CD4-positive, alpha-beta T cell treated with Interferon gamma for 1 hour (primary cell): ENCODE data around the gene ACP1.
"Not testable (repeated sequence)": the region's sequence is repeated elsewhere in the genome, so short reads cannot be mapped to it uniquely, and the experiment has no call there.

ENCODE experiments used
- DNase-seq: peaks from one replicate; pipeline ENCODE4 v3.0.0-alpha.2; 2020

Gene ACP1

GRCh38 chr2:314561-315336 lies 50.0 kb downstream of the ACP1 start:
- DNase-seq = no peak

DNA sequence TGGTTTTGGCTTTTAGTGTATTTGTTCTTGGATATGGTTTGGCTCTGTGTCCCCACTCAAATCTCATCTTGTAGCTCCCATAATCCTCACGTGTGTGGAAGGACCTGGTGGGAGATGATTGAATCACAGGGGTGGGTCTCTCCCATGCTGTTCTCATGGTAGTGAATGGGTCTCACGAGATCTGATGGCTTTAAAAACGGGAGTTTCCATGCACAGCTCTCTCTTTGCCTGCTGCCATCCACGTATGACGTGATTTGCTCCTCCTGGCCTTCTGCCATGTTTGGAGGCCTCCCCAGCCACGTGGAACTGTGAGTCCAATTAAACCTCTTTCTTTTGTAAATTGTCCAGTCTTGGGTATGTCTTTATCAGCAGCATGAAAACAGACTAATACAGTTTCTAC lies 51.2 kb downstream of the ACP1 start:
- not testable (repeated sequence) for DNase-seq

DNA sequence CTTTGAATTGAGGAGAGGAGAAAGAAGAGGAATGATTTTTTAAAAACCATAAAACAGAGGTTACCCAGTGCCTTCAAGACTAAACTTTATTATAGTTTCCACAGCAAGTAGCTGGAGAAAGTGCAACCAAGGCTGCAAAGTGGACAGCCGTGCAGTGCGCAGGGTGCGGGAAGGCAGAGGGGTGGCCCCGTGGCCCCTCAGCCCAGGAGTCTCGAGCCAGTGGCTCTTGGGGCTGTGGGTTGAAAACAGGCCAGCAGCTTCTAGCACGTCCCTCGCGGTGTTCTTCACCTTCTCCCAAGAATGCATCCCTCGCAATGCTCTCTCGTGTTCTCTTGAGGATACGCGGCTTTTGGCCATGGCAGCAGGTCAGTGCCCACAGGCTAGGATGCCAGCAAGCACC lies 51.6 kb downstream of the ACP1 start:
- DNase-seq = no peak

DNA sequence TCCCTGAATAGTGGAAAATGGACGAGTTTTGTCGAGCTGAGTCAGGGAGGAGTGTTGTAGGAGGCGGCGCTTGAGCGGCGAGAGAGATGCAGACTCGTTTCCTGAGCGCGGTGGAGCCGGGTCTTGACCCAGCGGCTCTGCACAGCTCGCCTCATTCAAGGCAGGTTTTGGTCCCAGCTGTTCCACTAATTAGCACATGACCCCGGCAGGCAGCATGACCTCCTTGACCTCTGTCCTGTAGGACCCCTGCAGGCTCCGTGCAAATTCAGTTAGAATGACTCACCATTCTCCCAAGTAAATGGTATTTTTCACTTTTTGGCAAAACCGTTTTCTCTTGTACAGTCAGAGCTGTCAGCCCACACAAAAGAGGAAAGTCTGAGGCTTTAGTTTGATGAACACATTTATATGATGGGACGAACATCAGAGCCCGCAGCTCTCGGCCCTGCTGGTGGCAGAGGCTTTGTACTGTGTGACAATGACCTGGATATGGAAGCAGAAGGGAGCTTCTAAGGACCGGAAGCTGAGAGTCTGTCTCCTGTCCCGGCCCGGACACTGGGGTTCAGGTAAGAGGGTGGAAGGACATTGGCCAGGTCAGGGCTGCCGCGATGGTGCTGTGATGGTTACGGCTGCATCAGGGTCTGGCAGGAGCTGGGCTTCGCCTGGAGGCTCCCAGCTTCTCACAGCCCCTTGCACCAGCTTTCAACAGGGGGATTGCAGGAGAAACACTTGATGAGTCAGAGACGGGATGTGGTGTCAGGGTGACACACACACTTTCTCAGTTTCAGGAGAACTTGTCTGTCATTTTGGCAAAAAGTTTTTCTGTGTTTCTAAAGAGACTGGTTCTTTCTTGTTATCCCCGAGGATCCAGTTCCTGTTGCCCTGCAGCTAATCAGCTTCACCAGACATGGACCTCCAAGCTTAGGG lies 53.0 kb downstream of the ACP1 start:
- DNase-seq = no peak

DNA sequence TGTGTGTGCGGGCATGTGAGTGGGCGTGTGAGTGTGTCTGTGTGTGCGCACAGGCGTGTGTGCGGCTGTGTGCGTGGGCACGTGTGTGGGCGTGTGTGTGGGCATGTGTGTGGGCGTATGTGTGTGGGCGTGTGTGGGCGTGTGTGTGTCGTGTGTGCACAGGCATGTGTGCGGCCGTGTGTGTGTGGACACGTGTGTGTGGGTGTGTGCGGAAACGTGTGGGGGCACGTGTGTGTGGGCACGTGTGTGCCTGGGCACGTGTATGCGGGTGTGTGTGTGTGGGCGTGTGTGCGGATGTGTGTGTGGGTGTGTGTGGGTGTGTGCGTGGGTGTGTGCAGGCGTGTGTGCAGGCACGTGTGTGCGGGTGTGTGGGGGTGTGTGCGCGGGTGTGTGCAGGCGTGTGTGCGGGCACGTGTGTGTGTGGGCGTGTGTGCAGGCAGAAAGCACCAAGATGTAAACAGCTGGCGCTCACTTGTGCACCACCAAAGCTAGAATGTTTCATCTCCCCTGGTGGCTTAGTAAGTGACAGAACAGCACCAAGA lies 54.4 kb downstream of the ACP1 start:
- no peak for DNase-seq

- DNase-seq = no peak
Measured at GRCh38 chr2:320561-320960, 55.8 kb downstream of the ACP1 start.

- no peak for DNase-seq
Measured at GRCh38 chr2:322326-322725, 57.6 kb downstream of the ACP1 start.

GRCh38 chr2:323035-323434 lies 58.3 kb downstream of the ACP1 start:
- no peak for DNase-seq
